ENCODE results near the gene TMEM139.

Gene TMEM139

GRCh38 chr7:143321734-143322133, 37.0 kb downstream of the TMEM139 start:
- no peak for DNase-seq (ENCODE audit: extremely low read depth in 1 of 2, low read depth in 1 of 2)

GRCh38 chr7:143322760-143323633, 38.2 kb downstream of the TMEM139 start:
- DNase-seq (ENCODE audit: extremely low read depth in 1 of 2, low read depth in 1 of 2) = no peak

- DNase-seq (ENCODE audit: extremely low read depth in 1 of 2, low read depth in 1 of 2) = no peak
These were observed 38.9 kb downstream of the TMEM139 start for GRCh38 chr7:143323653-143324052.

- DNase-seq (ENCODE audit: extremely low read depth in 1 of 2, low read depth in 1 of 2) = no peak
These were observed 40.5 kb downstream of the TMEM139 start for GRCh38 chr7:143325240-143325639.

- no peak for DNase-seq (ENCODE audit: extremely low read depth in 1 of 2, low read depth in 1 of 2)
These were observed 43.1 kb downstream of the TMEM139 start for GRCh38 chr7:143327903-143328302.

- no peak for DNase-seq (ENCODE audit: extremely low read depth in 1 of 2, low read depth in 1 of 2)
These were observed 44.9 kb downstream of the TMEM139 start for GRCh38 chr7:143329471-143330170.

GRCh38 chr7:143331179-143331801, 46.5 kb downstream of the TMEM139 start:
- DNase-seq (ENCODE audit: extremely low read depth in 1 of 2, low read depth in 1 of 2) = no peak

GRCh38 chr7:143334244-143334643, 49.5 kb downstream of the TMEM139 start:
- no peak for DNase-seq (ENCODE audit: extremely low read depth in 1 of 2, low read depth in 1 of 2)

- no peak for DNase-seq (ENCODE audit: extremely low read depth in 1 of 2, low read depth in 1 of 2)
These were observed 52.5 kb downstream of the TMEM139 start for GRCh38 chr7:143337216-143337615.

Data from stimulated activated CD8-positive, alpha-beta memory T cell treated with anti-CD3 and anti-CD28 coated beads, Interleukin-7, amount 100 ng/mL, for 48 hours (primary cell).